Naive thymus-derived CD8-positive, alpha-beta T cell (primary cell): ENCODE results near the gene KAZN. TPM values are rescaled to one million over a fixed set of nuclear protein-coding genes. Genes with fewer than 3 reads are reported as not detected.
A peak's percentile ranks its signal among the peaks of the same experiment; 100 is the strongest.

Source experiments
- ATAC-seq, 2 donors: fragments of 150-1000 bp; cut with Tn5 transposase in 1 of 2; sonication (Bioruptor Pico), chemical (Tn5 transposase) in 1 of 2; 1 replicate in 1 of 2; 2 replicates in 1 of 2; pipeline ENCODE4 v1.10.0; 2021; ENCODE audit warnings: mild to moderate bottlenecking in 2 of 2, moderate library complexity in 2 of 2
- POLR2A ChIA-PET: fragments of 350-600 bp; sonication (Branson Sonifier 250); formaldehyde crosslinking; loops from one replicate; lab custom pipeline; 2021; ENCODE audit warnings: antibody characterized with exemption; lab: Charles Lee
- DNase-seq, 10 donors: peaks; one replicate each; pipeline versions ENCODE4 v3.0.0 to v3.0.0-alpha.2; 2020 to 2022
- H3K27ac Mint-ChIP-seq, 10 donors: one replicate each; pipeline ENCODE4 v1.8.0; 2020 to 2022; ENCODE audit warnings: mild to moderate bottlenecking in 10 of 10, mixed read lengths in 10 of 10, moderate library complexity in 4 of 10, inconsistent platforms in 1 of 10
- H3K27me3 Mint-ChIP-seq, 5 donors: one replicate each; pipeline ENCODE4 v1.8.0; 2021 to 2022; ENCODE audit warnings: mixed read lengths in 5 of 5
- H3K36me3 Mint-ChIP-seq, 3 donors: one replicate each; pipeline ENCODE4 v1.8.0; 2020 to 2022; ENCODE audit warnings: mixed read lengths in 3 of 3, mild to moderate bottlenecking in 2 of 3, inconsistent platforms in 1 of 3
- H3K4me1 Mint-ChIP-seq, 4 donors: one replicate each; pipeline ENCODE4 v1.8.0; 2021 to 2022; ENCODE audit warnings: mixed read lengths in 4 of 4
- H3K4me3 Mint-ChIP-seq, 10 donors: one replicate each; pipeline ENCODE4 v1.8.0; 2020 to 2022; ENCODE audit warnings: mild to moderate bottlenecking in 10 of 10, mixed read lengths in 10 of 10, moderate library complexity in 6 of 10, inconsistent platforms in 1 of 10
- H3K9me3 Mint-ChIP-seq, 9 donors: one replicate each; pipeline ENCODE4 v1.8.0; 2020 to 2022; ENCODE audit warnings: mixed read lengths in 9 of 9, mild to moderate bottlenecking in 3 of 9, inconsistent platforms in 1 of 9, moderate library complexity in 1 of 9
- polyA plus RNA-seq, 3 donors: library from polyadenylated mRNA; unstranded; fragments of 300-500 nt; fragmentation: Illumina TruSeq; gene quantifications; one replicate each; pipeline ENCODE4 v1.2.3, GENCODE V29; 2021
- total RNA-seq, 8 experiments: library from RNA in 2 of 8; stranded (reverse) in 2 of 8; gene quantifications; one replicate each; pipeline ENCODE4 v1.2.3 and lab custom pipeline; 2021 to 2026

KAZN gene
- total and polyA plus RNA-seq, 5 experiments from 2014 or later = 0.02 to 0.63 (median 0.12) TPM; not detected in 1

DNA sequence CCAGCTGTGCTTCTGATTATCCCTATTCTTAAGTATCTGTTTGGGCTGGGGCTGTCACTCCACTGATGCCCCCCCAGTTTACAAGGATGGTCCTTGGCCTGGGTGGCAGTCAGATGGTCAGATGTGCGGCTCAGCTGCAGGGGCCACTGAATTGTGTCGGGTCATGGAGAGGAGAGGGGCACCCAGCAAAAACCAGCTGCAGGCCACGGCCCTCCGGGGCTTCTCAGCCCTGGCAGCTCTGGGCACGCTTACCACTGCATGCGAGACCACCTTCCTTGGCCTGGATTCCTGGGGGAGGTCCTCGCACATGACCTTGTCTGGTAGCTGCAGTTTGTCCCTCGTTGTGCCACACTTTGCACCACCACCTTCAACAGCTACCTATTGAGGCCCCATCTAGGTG, 390.2 kb downstream of the KAZN start:
- H3K27ac Mint-ChIP-seq = no peak overlapping the region

DNA sequence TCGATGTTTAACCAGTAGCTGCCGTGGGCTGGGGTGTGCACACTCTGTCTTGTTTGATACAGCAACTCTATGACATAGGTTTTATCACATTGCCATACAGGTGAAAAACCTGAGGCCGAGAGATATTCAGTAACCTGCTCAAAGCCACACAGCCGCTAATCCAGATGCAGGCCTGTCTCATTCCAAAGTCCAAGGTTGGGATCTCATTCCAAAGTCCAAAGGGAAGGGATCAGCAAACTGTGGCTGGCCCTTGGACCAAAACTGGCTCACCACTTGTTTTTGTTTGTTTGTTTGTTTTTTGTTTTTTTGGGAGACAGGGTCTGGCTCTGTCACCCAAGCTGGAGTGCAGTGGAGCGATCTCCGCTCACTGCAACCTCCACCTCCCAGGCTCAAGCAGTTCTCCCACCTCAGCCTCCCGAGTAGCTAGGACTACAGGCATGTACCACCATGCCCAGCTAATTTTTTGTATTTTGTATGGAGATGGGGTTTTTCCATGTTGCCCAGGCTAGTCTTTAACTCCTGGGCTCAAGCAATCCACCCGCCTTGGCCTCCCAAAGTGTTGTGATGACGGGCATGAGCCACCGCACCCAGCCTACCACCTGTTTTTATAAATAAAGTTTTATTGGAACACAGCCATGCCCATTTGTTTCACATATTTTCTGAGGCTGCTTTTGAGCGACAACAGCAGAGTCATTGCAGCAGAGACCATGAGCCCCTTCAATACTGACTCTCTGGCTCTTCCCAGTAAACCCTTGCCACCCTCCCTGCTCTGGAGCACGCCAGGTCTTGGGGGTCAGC, 391.6 kb downstream of the KAZN start:
- Mint-ChIP-seq H3K4me3 (no peak overlapping the region), H3K36me3 (no peaks in the 10 kb centered on the region), H3K27me3 (peaks cover 0 to 3% (median 0%) of the 10 kb centered on the region in 5 donors), H3K27ac (no peak overlapping the region), H3K4me1 (peaks cover 0 to 4% (median 0%) of the 10 kb centered on the region in 4 donors), H3K9me3 (no peaks in the 10 kb centered on the region)
- DNase-seq (no peak), ATAC-seq (no peak)
- POLR2A ChIA-PET = no interaction called here

More for the DNA sequence above, 390.2 kb downstream of the KAZN start:
- POLR2A ChIA-PET = no interaction called here
- no peaks in the 10 kb centered on the region for H3K36me3 Mint-ChIP-seq
- DNase-seq (no peak), ATAC-seq (no peak)
- H3K4me1 Mint-ChIP-seq = peaks cover 0 to 3% (median 0%) of the 10 kb centered on the region in 4 donors
- H3K27me3 Mint-ChIP-seq = peaks cover 0 to 3% (median 0%) of the 10 kb centered on the region in 5 donors
- no peak overlapping the region for H3K4me3 Mint-ChIP-seq
- no peaks in the 10 kb centered on the region for H3K9me3 Mint-ChIP-seq

DNA sequence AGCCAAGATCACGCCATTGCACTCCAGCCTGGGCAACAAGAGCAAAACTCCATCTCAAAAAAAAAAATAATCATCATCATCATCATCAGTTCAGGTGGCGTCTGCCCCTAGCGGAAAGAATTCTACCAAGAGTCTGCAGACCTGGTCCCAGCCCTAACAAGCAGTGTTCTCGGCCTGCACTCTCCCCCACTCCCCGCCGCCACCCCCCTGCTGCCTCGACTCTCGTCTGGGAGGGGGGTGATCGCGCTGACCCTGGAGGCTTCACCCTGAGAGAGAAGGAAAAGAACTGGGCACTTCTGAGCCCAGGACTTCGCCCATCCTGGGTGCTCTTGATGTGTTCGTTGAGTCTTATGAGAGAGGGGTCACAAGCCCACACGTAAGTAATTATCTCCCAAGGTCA, 394.9 kb downstream of the KAZN start:
- no peak overlapping the region for H3K27ac Mint-ChIP-seq
- DNase-seq = no peak
- H3K4me1 Mint-ChIP-seq = peaks cover 0 to 3% (median 0%) of the 10 kb centered on the region in 4 donors
- H3K4me3 Mint-ChIP-seq = no peak overlapping the region
- no peaks in the 10 kb centered on the region for H3K27me3 Mint-ChIP-seq
- H3K36me3 Mint-ChIP-seq = no peaks in the 10 kb centered on the region
- no peak for ATAC-seq
- POLR2A ChIA-PET = no interaction called here
- no peaks in the 10 kb centered on the region for H3K9me3 Mint-ChIP-seq

DNA sequence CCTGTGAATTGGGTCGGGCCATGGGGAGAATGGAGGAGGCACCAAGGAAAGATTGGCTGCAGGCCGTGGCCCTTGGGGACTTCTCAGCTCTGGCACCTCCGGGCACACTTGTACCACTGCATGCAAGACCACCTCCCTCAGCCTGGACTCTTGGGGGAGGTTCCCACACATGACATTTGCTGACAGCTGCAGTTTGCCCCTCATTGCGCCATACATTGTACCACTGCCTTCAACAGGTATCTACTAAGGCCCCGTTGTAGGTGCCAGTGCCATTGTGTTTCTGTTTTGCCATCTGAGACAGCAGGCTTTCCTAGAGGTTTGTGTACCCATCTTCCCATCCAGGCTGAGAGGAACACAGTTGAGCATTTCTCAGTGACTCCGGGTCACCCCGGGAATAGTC, 395.7 kb downstream of the KAZN start:
- POLR2A ChIA-PET = no interaction called here
- no peaks in the 10 kb centered on the region for H3K36me3 Mint-ChIP-seq
- DNase-seq (no peak), ATAC-seq (no peak)
- H3K9me3 Mint-ChIP-seq = no peaks in the 10 kb centered on the region
- peaks cover 0 to 3% (median 0%) of the 10 kb centered on the region in 4 donors for H3K4me1 Mint-ChIP-seq
- peak overlapping the region in 1 of 10 donors; percentile 12 for H3K27ac Mint-ChIP-seq
- no peaks in the 10 kb centered on the region for H3K27me3 Mint-ChIP-seq
- H3K4me3 Mint-ChIP-seq = no peak overlapping the region

DNA sequence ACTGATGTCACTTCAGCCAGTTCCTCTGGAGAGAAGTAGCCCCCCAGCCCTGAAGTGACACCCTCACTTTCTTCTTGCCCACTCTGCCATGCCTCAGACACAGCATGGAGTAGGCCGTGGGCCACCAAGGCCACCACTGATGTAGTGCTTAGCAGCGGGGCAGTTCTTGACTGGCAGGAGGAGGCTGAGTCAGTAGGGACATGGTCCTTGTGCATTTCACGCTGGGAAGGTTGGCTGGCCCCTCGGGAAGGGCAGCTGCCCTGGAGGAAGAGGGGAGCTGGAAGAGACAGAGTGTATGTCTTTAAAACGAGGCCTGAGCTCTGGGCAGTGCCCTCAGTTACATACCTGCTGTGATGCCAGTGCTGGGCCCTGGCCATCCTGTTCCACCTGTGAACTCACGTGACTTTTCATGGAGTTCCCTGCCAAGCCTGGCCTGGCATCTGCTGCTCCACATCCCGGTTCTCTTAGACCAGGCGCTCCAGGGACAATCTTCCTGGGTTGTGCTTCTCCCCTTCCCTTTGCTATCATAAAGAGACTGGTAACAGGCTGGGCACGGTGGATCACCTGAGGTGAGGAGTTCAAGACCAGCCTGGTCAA, 396.5 kb downstream of the KAZN start:
- H3K4me1 Mint-ChIP-seq = peaks cover 0 to 3% (median 0%) of the 10 kb centered on the region in 4 donors
- no peaks in the 10 kb centered on the region for H3K36me3 Mint-ChIP-seq
- DNase-seq (no peak), ATAC-seq (no peak)
- no peaks in the 10 kb centered on the region for H3K9me3 Mint-ChIP-seq
- H3K27me3 Mint-ChIP-seq = peaks cover 0 to 1% (median 0%) of the 10 kb centered on the region in 5 donors
- POLR2A ChIA-PET = no interaction called here
- H3K4me3 Mint-ChIP-seq = no peak overlapping the region
- no peak overlapping the region for H3K27ac Mint-ChIP-seq

DNA sequence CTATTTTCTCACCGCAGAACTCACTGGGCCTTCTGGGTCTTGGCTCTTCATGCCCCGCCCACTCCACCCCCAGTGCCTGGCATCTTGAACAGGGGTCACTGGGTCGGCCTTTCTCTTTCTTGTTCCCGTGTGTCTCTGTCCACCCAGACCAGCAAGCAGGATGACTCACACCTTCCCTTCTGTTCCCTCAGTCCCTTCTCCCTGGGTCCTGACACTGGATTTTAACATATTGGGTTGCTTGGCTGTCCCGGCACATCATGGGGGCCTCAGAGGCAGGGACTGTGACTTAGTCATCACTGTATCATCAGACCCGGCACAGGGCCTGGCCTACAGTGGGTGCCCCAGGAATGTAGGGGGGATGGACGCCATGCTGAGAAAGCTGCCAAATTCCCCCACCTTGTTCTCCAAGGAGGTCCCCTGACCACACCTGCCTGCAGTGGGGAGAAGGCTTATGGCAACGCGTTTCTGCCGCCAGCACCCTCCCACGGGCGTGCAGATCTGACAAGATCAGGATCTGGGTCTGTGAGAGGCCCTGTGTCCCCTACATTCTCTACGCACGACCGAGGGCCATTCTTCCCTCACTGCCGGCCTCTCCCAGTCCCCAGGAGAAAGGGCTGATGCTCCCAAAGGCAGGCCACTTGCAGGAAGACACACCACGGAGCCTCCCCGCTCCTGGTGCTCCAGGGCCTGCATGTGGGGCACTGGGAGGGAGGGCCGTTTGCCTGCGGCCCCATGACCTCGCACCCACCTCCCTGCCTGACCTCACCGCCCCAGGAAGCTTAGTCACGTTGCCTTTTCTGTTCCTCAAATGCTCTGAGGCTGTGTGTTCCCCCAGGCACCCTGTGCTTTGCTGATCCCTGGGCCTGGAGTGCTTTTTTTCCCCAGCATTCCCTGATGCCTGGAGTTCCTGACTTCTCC, 397.9 kb downstream of the KAZN start:
- H3K36me3 Mint-ChIP-seq = no peaks in the 10 kb centered on the region
- POLR2A ChIA-PET = no interaction called here
- DNase-seq = no peak
- peaks cover 0 to 2% (median 0%) of the 10 kb centered on the region in 5 donors for H3K27me3 Mint-ChIP-seq
- no peaks in the 10 kb centered on the region for H3K9me3 Mint-ChIP-seq
- peaks cover 0 to 3% (median 0%) of the 10 kb centered on the region in 4 donors for H3K4me1 Mint-ChIP-seq
- no peak overlapping the region for H3K4me3 Mint-ChIP-seq
- no peak overlapping the region for H3K27ac Mint-ChIP-seq
- ATAC-seq = no peak

DNA sequence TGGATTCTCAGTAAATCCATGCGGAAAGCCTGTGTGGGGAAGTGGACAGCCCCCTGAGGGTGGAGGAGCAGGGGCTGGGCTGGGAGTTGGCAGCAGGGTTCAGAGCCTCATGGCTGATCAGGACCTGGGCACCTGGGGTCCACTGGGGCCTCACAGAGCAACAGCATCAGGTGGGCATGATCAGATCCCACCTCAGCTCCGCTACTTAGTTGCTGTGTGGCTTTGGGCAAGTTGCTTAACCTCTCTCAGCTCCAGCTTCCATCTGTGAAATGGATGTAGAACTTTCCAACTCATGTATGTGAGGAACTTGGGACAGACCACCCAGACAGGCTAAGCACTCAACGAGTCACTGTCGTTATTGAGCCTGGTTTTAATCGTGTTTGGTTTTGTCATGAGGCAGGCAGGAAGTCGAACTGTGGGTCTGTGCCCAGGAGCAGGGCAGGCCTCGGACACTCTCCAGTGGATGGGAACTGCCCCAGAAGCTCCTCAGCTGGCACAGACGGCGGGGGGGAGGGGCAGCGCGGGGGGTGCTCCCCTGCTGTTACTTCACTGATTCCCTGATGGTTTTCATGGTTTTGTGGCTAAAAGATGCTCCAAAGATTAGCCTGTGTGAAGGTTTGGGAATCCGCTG, 399.3 kb downstream of the KAZN start:
- POLR2A ChIA-PET = interaction anchor here (0.7 kb wide), 1 partner anchor 15 kb away, joined by 3 read pairs; no protein-coding TSS in a partner anchor
- H3K9me3 Mint-ChIP-seq = no peaks in the 10 kb centered on the region
- no peak overlapping the region for H3K4me3 Mint-ChIP-seq
- no peak overlapping the region for H3K27ac Mint-ChIP-seq
- H3K27me3 Mint-ChIP-seq = peaks cover 0 to 2% (median 0%) of the 10 kb centered on the region in 5 donors
- DNase-seq (no peak), ATAC-seq (no peak)
- H3K36me3 Mint-ChIP-seq = no peaks in the 10 kb centered on the region
- peaks cover 0 to 3% (median 0%) of the 10 kb centered on the region in 4 donors for H3K4me1 Mint-ChIP-seq

DNA sequence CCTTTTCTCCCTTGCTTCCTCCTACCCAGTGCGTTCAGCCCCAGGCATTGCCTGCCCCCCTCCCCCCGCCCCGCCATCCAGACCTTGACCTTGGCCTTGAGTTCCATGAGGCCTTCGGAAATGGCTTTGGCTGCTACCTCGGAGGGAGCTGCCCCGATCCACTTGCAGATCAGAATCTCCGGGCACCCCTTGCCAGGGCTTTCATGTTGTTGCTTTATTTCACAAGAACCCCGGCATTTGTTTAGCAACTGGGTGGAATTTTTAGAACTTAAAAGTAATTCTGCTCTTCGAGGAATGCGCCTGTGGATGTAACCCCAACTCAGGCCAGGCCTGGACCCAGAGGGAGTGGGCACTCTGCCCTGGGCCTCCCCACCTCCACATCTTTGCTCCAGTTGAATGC, 401.0 kb downstream of the KAZN start:
- DNase-seq (no peak), ATAC-seq (no peak)
- H3K27me3 Mint-ChIP-seq = peaks cover 0 to 2% (median 0%) of the 10 kb centered on the region in 5 donors
- H3K4me3 Mint-ChIP-seq = no peak overlapping the region
- H3K36me3 Mint-ChIP-seq = no peaks in the 10 kb centered on the region
- H3K27ac Mint-ChIP-seq = no peak overlapping the region
- POLR2A ChIA-PET = no interaction called here
- peaks cover 0 to 3% (median 0%) of the 10 kb centered on the region in 4 donors for H3K4me1 Mint-ChIP-seq
- no peaks in the 10 kb centered on the region for H3K9me3 Mint-ChIP-seq

DNA sequence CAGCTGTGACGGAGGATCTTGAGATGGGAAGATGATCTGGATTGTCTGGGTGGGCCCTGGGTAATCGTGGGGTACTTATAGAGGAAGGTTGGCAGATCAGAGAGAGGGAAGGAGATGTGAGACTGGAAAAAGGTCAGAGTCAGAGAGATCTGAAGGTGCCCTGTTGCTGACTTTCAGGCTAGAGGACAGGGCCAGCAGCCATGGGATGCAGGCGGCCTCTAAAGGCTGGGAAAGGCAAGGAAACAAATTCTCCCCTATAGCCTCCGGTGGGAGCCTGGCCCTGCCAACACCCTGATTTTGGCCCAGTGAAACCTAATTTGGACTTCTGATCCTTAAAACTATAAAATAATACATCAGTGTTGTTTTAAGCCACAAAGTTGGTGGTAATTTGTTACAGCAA, 401.5 kb downstream of the KAZN start:
- Mint-ChIP-seq H3K4me1 (peaks cover 0 to 2% (median 0%) of the 10 kb centered on the region in 4 donors), H3K4me3 (no peak overlapping the region), H3K9me3 (no peaks in the 10 kb centered on the region), H3K27ac (no peak overlapping the region), H3K36me3 (no peaks in the 10 kb centered on the region), H3K27me3 (peaks cover 0 to 2% (median 0%) of the 10 kb centered on the region in 5 donors)
- DNase-seq (no peak), ATAC-seq (no peak)
- POLR2A ChIA-PET = no interaction called here

DNA sequence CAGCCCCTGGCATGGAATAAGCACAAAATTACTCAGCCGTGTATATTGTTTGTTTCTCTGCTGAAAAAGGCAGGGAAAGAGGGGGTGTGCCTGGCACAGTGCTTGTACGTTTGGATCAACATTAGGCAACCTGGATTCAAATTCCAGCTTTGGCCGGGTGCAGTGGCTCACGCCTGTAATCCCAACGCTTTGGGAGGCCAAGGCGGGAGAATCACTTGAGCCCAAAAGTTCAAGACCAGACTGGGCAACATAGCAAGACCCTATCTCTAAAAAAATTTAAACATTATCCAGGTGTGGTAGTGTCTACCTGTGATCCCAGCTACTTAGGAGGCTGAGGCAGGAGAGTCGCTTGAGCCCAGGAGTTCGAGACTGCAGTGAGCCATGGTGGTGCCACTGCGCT, 402.2 kb downstream of the KAZN start:
- Mint-ChIP-seq H3K27me3 (peaks cover 0 to 2% (median 0%) of the 10 kb centered on the region in 5 donors), H3K4me1 (peaks cover 0 to 2% (median 0%) of the 10 kb centered on the region in 4 donors), H3K36me3 (no peaks in the 10 kb centered on the region), H3K4me3 (no peak overlapping the region), H3K27ac (no peak overlapping the region), H3K9me3 (no peaks in the 10 kb centered on the region)
- DNase-seq (no peak), ATAC-seq (no peak)
- POLR2A ChIA-PET = no interaction called here

DNA sequence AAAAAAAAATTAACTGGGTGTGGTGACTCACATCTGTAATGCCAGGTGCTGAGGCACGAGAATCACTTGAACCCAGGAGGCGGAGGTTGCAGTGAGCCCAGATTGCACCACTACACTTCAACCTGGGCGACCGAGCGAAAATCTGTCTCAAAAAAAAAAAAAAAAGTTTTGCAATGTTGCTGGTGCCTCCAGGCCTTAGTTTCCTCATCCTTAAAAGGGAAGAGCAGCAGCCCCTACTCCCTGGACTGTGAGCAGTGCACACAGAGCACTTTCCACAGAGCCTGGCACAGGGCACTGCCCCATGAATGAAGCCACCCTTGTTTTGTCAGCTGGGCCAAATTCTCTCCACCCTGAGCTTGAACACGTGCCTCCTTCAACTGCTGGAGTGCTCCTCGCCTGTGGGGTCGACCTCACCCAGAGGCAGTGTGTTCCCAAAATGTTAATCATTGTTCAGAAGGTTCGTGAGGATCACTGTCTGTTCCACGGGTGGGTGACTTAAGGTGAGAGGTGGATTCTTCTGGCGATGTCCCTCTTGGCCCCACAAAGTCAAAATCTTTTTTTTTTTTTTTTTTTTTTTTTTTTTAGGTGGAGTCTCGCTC, 402.9 kb downstream of the KAZN start:
- Mint-ChIP-seq H3K4me1 (peaks cover 0 to 2% (median 0%) of the 10 kb centered on the region in 4 donors), H3K27ac (no peak overlapping the region), H3K36me3 (no peaks in the 10 kb centered on the region), H3K27me3 (peaks cover 0 to 2% (median 0%) of the 10 kb centered on the region in 5 donors), H3K4me3 (no peak overlapping the region), H3K9me3 (no peaks in the 10 kb centered on the region)
- POLR2A ChIA-PET = no interaction called here
- no peak for ATAC-seq
- DNase-seq = no peak

DNA sequence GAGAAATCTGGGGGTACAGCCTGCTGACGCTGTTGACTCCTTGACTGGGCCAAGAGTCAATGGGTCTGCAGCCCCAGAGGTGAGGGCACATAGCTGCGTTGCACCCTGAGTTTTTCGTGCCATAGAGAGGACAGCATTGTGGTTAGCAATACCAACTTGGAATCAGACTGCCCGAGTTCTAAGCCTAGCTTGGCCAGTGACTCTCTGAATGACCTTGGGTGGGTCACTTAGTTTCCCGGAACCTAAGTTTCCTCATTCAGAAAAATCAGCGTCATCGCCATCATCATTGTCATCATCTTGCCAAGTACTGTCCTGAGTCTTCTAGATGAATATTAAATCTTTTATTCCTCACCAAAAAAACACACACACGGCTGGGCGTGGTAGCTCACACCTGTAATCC, 403.8 kb downstream of the KAZN start:
- H3K4me1 Mint-ChIP-seq = no peaks in the 10 kb centered on the region
- H3K27me3 Mint-ChIP-seq = peaks cover 0 to 2% (median 0%) of the 10 kb centered on the region in 5 donors
- no peak overlapping the region for H3K27ac Mint-ChIP-seq
- DNase-seq = no peak
- ATAC-seq = no peak
- H3K4me3 Mint-ChIP-seq = no peak overlapping the region
- POLR2A ChIA-PET = no interaction called here
- no peaks in the 10 kb centered on the region for H3K9me3 Mint-ChIP-seq
- no peaks in the 10 kb centered on the region for H3K36me3 Mint-ChIP-seq
